Pancreas (tissue), 10 donors: Measurements from ENCODE around the gene MTUS2. TPM values are rescaled to one million over a fixed set of nuclear protein-coding genes. Genes with fewer than 3 reads are reported as not detected.

ENCODE experiments used
- ATAC-seq, 4 donors: fragments of 200-7000 bp; cut with Tn5 transposase; one replicate each; pipeline versions ENCODE4 v1.8.0 to v1.9.1; 2020; ENCODE audit warnings: mild to moderate bottlenecking in 4 of 4, moderate library complexity in 4 of 4
- DNase-seq, 6 donors: peaks; one replicate each; pipeline ENCODE4 v3.0.0-alpha.2; 2020
- FAIRE-seq: peaks from 2 replicates; lab custom pipeline; 2012; peaks lifted over from hg19 to GRCh38; lab: Jason Lieb, UNC
- H3K27ac ChIP-seq, 4 donors: fragments of 200-600 bp; sonication (generic); 1 replicate in 3 of 4; 2 replicates in 1 of 4; pipeline versions ENCODE4 v1.5.0 to v1.8.0; 2020
- H3K27me3 ChIP-seq, 4 donors: fragments of 200-600 bp; one replicate each; pipeline ENCODE4 v1.8.0; 2021
- H3K36me3 ChIP-seq, 3 donors: fragments of 200-600 bp; sonication (generic) in 1 of 3; one replicate each; pipeline versions ENCODE4 v1.5.0 to v1.8.0; 2020 to 2021
- H3K4me1 ChIP-seq, 3 donors: fragments of 200-600 bp; one replicate each; pipeline ENCODE4 v1.8.0; 2021
- H3K4me3 ChIP-seq, 4 donors: fragments of 200-600 bp; sonication (generic) in 2 of 4; one replicate each; pipeline versions ENCODE4 v1.5.0 to v1.8.0; 2020 to 2021
- H3K9me3 ChIP-seq, 4 donors: fragments of 200-600 bp; one replicate each; pipeline ENCODE4 v1.8.0; 2021
- CTCF ChIP-seq, 4 donors: fragments of 200-600 bp; sonication (generic) in 3 of 4; IDR thresholded peaks; one replicate each; pipeline versions ENCODE4 v1.5.0 to v1.8.0; 2021; ENCODE audit warnings: antibody characterized with exemption in 4 of 4
- WGBS, 2 donors: extraction: QIAGEN DNeasy Blood & Tissue Kit; methylation state at CpG; one replicate each; pipeline ENCODE4 v1.1.7; 2013; 5-methylcytosine and 5-hydroxymethylcytosine counted together
- intact Hi-C, 3 donors: fragments of 100-400 bp; cut with DNase I; formaldehyde crosslinking; loops; one replicate each; pipeline versions ENCODE4 v1.11.1 to v1.14.2; 2022
- polyA plus RNA-seq, 2 donors: library from polyadenylated mRNA; stranded (reverse); fragments of 200-250 nt; gene quantifications; one replicate each; pipeline ENCODE4 v1.2.3, GENCODE V29; 2013
- total RNA-seq, 6 donors: library from RNA; stranded (reverse); fragmentation: NEBNext Ultra II Directional in 4 of 6; extraction: Animal tissue kit (Norgen Biotek cat#: 25700) in 4 of 6; gene quantifications; one replicate each; pipeline versions ENCODE4 v1.2.1 to v1.2.4, GENCODE V29; 2021 to 2023
- donor health status: healthy with polysubstance abuse.
- donor health status: DM: no; HTN: no; CAD: no; lungs with moderate emphysema.
- donor health status: DM: no; HTN: no; CAD: no.
- donor health status: control.
- donor health status: control.
- donor health status: Bipolar disorder and iron deficiency.
- donor health status: DM: yes; HTN: yes; CAD: no.
- donor health status: DM: no; HTN: no; CAD: no.
- donor health status: DM: no; HTN: no; CAD: no.
- donor health status: DM: yes; HTN: yes; CAD: no.

The MTUS2 gene
- total and polyA plus RNA-seq, 8 donors, result 2.2 to 9.0 (median 4.8) TPM

- DNase-seq (no peak), ATAC-seq (no peak), FAIRE-seq (no peak)
- H3K36me3 ChIP-seq, result peaks cover 0 to 36% (median 21%) of the 10 kb centered on the region in 3 donors
- TF ChIP-seq CTCF (IDR thresholded peaks at IDR 0.05), result no peak
- no peak overlapping the region for H3K4me3 ChIP-seq
- no peaks in the 10 kb centered on the region for H3K27me3 ChIP-seq
- no peak overlapping the region for H3K27ac ChIP-seq
- H3K4me1 ChIP-seq, result no peaks in the 10 kb centered on the region
- 94 to 99% methylated on average over 4 of the region's 4 CpGs for WGBS, 2 donors
- intact Hi-C loops, result no loop called here
- no peaks in the 10 kb centered on the region for H3K9me3 ChIP-seq
These were observed 700.5 kb downstream of the MTUS2 start for GRCh38 chr13:29520671-29521070.

GRCh38 chr13:29521336-29521735 lies 701.2 kb downstream of the MTUS2 start:
- intact Hi-C loops, result no loop called here
- FAIRE-seq (no peak), ATAC-seq (no peak), DNase-seq (peak in 1 of 6 donors; percentile 38)
- no peaks in the 10 kb centered on the region for H3K27me3 ChIP-seq
- H3K4me1 ChIP-seq, result no peaks in the 10 kb centered on the region
- no peak for TF ChIP-seq CTCF (IDR thresholded peaks at IDR 0.05)
- H3K27ac ChIP-seq, result no peak overlapping the region
- peaks cover 0 to 30% (median 17%) of the 10 kb centered on the region in 3 donors for H3K36me3 ChIP-seq
- H3K4me3 ChIP-seq, result no peak overlapping the region
- WGBS, 2 donors, result 91 to 96% methylated on average over 14 of the region's 14 CpGs
- no peaks in the 10 kb centered on the region for H3K9me3 ChIP-seq

- 86 to 91% methylated on average over 16 of the region's 16 CpGs for WGBS, 2 donors
- H3K9me3 ChIP-seq, result no peaks in the 10 kb centered on the region
- H3K27me3 ChIP-seq, result no peaks in the 10 kb centered on the region
- intact Hi-C loops, result no loop called here
- ATAC-seq (peak in 3 of 4 donors; percentile 36 to 54 (median 54)), FAIRE-seq (no peak), DNase-seq (peak in 1 of 6 donors; percentile 29)
- no peak for TF ChIP-seq CTCF (IDR thresholded peaks at IDR 0.05)
- H3K4me3 ChIP-seq, result no peak overlapping the region
- H3K27ac ChIP-seq, result peak overlapping the region in 1 of 4 donors; percentile 8
- H3K4me1 ChIP-seq, result no peaks in the 10 kb centered on the region
- peaks cover 0 to 21% (median 9%) of the 10 kb centered on the region in 3 donors for H3K36me3 ChIP-seq
These were observed 702.0 kb downstream of the MTUS2 start for GRCh38 chr13:29522044-29522685.

GRCh38 chr13:29523199-29523961 lies 703.2 kb downstream of the MTUS2 start:
- ATAC-seq, result peak in 2 of 4 donors; percentile 18 to 30
- no peak for TF ChIP-seq CTCF (IDR thresholded peaks at IDR 0.05)

More at GRCh38 chr13:29523199-29523961, 703.2 kb downstream of the MTUS2 start:
- Histone ChIP-seq H3K36me3 (peaks cover 0 to 23% (median 6%) of the 10 kb centered on the region in 3 donors), H3K4me1 (no peaks in the 10 kb centered on the region), H3K27ac (no peak overlapping the region), H3K9me3 (no peaks in the 10 kb centered on the region), H3K4me3 (no peak overlapping the region), H3K27me3 (no peaks in the 10 kb centered on the region)
- DNase-seq (peak in 1 of 6 donors; percentile 45), FAIRE-seq (no peak)
- intact Hi-C loops, result no loop called here
- 92 to 93% methylated on average over 23 of the region's 23 CpGs for WGBS, 2 donors
